Fibroblast of lung (primary cell): Measurements from ENCODE around the gene TCHP. TPM values are rescaled to one million over a fixed set of nuclear protein-coding genes. Genes with fewer than 3 reads are reported as not detected.

Source experiments
- DNase-seq, 2 donors: peaks; one replicate each; pipeline versions ENCODE4 v3.0.0 to v3.0.0-alpha.2; 2010; ENCODE audit warnings: low read depth in 2 of 2
- H2AFZ ChIP-seq: 2 replicates; pipeline ENCODE4 v1.5.1; 2012; ENCODE audit warnings: low read length, control low read depth, inconsistent platforms
- H3K27ac ChIP-seq: 2 replicates; pipeline ENCODE4 v1.5.1; 2011; ENCODE audit warnings: low read length, control low read depth; ENCODE audit not compliant: insufficient read depth
- H3K27me3 ChIP-seq: 2 replicates; pipeline ENCODE4 v1.5.1; 2011; ENCODE audit warnings: mild to moderate bottlenecking, low read length; ENCODE audit not compliant: control insufficient read depth, insufficient read depth
- H3K36me3 ChIP-seq: 2 replicates; pipeline ENCODE4 v1.5.1; 2011; ENCODE audit warnings: low read length; ENCODE audit not compliant: control insufficient read depth, insufficient read depth
- H3K4me1 ChIP-seq: 2 replicates; pipeline ENCODE4 v1.5.1; 2011; ENCODE audit warnings: low read length; ENCODE audit not compliant: control insufficient read depth, insufficient read depth; ENCODE audit errors: extremely low read depth
- H3K4me2 ChIP-seq: 2 replicates; pipeline ENCODE4 v1.5.1; 2011; ENCODE audit warnings: low read length, control low read depth; ENCODE audit not compliant: insufficient read depth; ENCODE audit errors: extremely low read depth
- H3K4me3 ChIP-seq, 4 experiments: fragments of 200-600 bp in 1 of 4; sonication (generic) in 1 of 4; replicated peaks in 1 of 4; 2 replicates each; pipeline ENCODE4 v1.5.1; 2011 to 2016; ENCODE audit warnings: low read length in 4 of 4, low read depth in 3 of 4, mild to moderate bottlenecking in 3 of 4, control low read depth in 2 of 4, inconsistent platforms in 1 of 4, mixed read lengths in 1 of 4; ENCODE audit not compliant: insufficient read depth in 1 of 4; ENCODE audit errors: control extremely low read depth in 1 of 4
- H3K79me2 ChIP-seq: 2 replicates; pipeline ENCODE4 v1.5.1; 2012; ENCODE audit warnings: mild to moderate bottlenecking, low read length, inconsistent platforms; ENCODE audit not compliant: control insufficient read depth, insufficient read depth
- H3K9ac ChIP-seq: 2 replicates; pipeline ENCODE4 v1.5.1; 2011; ENCODE audit warnings: mild to moderate bottlenecking, low read length, control low read depth; ENCODE audit not compliant: insufficient read depth
- H3K9me3 ChIP-seq: 2 replicates; pipeline ENCODE4 v1.5.1; 2012; ENCODE audit warnings: low read depth, low read length; ENCODE audit not compliant: control insufficient read depth, insufficient read depth
- H4K20me1 ChIP-seq: 2 replicates; pipeline ENCODE4 v1.5.1; 2011; ENCODE audit warnings: low read length; ENCODE audit not compliant: control insufficient read depth, insufficient read depth; ENCODE audit errors: extremely low read depth
- EZH2 ChIP-seq: IDR thresholded peaks from 2 replicates; pipeline ENCODE4 v1.5.1; 2012; ENCODE audit warnings: low read length, control low read depth, mild to moderate bottlenecking; ENCODE audit errors: missing control alignments
- polyA plus RNA-seq, 2 donors: library from polyadenylated mRNA; depleted of rRNA in 1 of 2; stranded (reverse) in 1 of 2; unstranded in 1 of 2; fragments of >200 nt; gene quantifications; 2 replicates each; pipeline ENCODE4 v1.2.1, GENCODE V29; 2011 to 2012; ENCODE audit warnings: missing spikeins in 1 of 2
- total RNA-seq: library from RNA; depleted of rRNA; stranded (reverse); fragments of >200 nt; gene quantifications from 2 replicates; pipeline ENCODE4 v1.2.1, GENCODE V29; 2014
- TF ChIP-seq, protein P1 (sequence below), 2 donors: IDR thresholded peaks in 1 of 2; conservative IDR thresholded peaks in 1 of 2; 1 replicate in 1 of 2; 2 replicates in 1 of 2; pipeline ENCODE4 v1.5.1; 2011 to 2012; ENCODE audit warnings: low read length in 2 of 2, control low read depth in 1 of 2, inconsistent platforms in 1 of 2, low read depth in 1 of 2, mild to moderate bottlenecking in 1 of 2

The TCHP gene
- total and polyA plus RNA-seq, 2 donors (not counting 1 experiment from before 2014, with no cell fraction given) = 9.4 to 10.3 TPM

- H3K9ac ChIP-seq = no peak overlapping the region
Measured at GRCh38 chr12:109857715-109858114, 42.4 kb upstream of the TCHP start.

GRCh38 chr12:109858764-109859163 is 41.3 kb upstream of the TCHP start:
- no peak for TF ChIP-seq EZH2
- TF ChIP-seq, protein P1, sequence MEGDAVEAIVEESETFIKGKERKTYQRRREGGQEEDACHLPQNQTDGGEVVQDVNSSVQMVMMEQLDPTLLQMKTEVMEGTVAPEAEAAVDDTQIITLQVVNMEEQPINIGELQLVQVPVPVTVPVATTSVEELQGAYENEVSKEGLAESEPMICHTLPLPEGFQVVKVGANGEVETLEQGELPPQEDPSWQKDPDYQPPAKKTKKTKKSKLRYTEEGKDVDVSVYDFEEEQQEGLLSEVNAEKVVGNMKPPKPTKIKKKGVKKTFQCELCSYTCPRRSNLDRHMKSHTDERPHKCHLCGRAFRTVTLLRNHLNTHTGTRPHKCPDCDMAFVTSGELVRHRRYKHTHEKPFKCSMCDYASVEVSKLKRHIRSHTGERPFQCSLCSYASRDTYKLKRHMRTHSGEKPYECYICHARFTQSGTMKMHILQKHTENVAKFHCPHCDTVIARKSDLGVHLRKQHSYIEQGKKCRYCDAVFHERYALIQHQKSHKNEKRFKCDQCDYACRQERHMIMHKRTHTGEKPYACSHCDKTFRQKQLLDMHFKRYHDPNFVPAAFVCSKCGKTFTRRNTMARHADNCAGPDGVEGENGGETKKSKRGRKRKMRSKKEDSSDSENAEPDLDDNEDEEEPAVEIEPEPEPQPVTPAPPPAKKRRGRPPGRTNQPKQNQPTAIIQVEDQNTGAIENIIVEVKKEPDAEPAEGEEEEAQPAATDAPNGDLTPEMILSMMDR (conservative IDR thresholded peaks at IDR 0.05 in 1 of 2, IDR thresholded peaks at IDR 0.05 in 1 of 2; ENCODE audit: low read depth in 1 of 2, low read length in 2 of 2) = no peak
- no peaks in the 10 kb centered on the region for H3K4me1 ChIP-seq
- H3K9me3 ChIP-seq = no peaks in the 10 kb centered on the region
- no peaks in the 10 kb centered on the region for H4K20me1 ChIP-seq
- peaks cover 11% of the 10 kb centered on the region for H3K36me3 ChIP-seq
- no peak overlapping the region for H3K4me3 ChIP-seq
- no peaks in the 10 kb centered on the region for H3K79me2 ChIP-seq
- H3K4me2 ChIP-seq = no peak overlapping the region
- no peak overlapping the region for H2AFZ ChIP-seq
- H3K27me3 ChIP-seq = no peaks in the 10 kb centered on the region
- no peak overlapping the region for H3K27ac ChIP-seq
- H3K9ac ChIP-seq = no peak overlapping the region
- no peak for DNase-seq

More at GRCh38 chr12:109857715-109858114, 42.4 kb upstream of the TCHP start:
- Histone ChIP-seq H3K4me2 (no peak overlapping the region), H2AFZ (no peak overlapping the region), H4K20me1 (no peaks in the 10 kb centered on the region), H3K4me1 (no peaks in the 10 kb centered on the region), H3K9me3 (no peaks in the 10 kb centered on the region), H3K4me3 (no peak overlapping the region), H3K27me3 (no peaks in the 10 kb centered on the region), H3K36me3 (peaks cover 11% of the 10 kb centered on the region), H3K79me2 (no peaks in the 10 kb centered on the region), H3K27ac (no peak overlapping the region)
- DNase-seq = no peak
- TF ChIP-seq EZH2 = no peak
- TF ChIP-seq, protein P1 (conservative IDR thresholded peaks at IDR 0.05 in 1 of 2, IDR thresholded peaks at IDR 0.05 in 1 of 2; ENCODE audit: low read depth in 1 of 2, low read length in 2 of 2) = no peak

- Histone ChIP-seq H3K79me2 (no peaks in the 10 kb centered on the region), H3K9me3 (no peaks in the 10 kb centered on the region), H3K27ac (no peak overlapping the region), H3K36me3 (peaks cover 5% of the 10 kb centered on the region), H3K4me3 (no peak overlapping the region), H3K4me2 (no peak overlapping the region), H4K20me1 (no peaks in the 10 kb centered on the region), H2AFZ (no peak overlapping the region), H3K9ac (no peak overlapping the region), H3K4me1 (peaks cover 4% of the 10 kb centered on the region), H3K27me3 (no peaks in the 10 kb centered on the region)
- DNase-seq = no peak
- TF ChIP-seq, protein P1 (conservative IDR thresholded peaks at IDR 0.05 in 1 of 2, IDR thresholded peaks at IDR 0.05 in 1 of 2; ENCODE audit: low read depth in 1 of 2, low read length in 2 of 2) = no peak
- TF ChIP-seq EZH2 = no peak
Measured at GRCh38 chr12:109860977-109861376, 39.1 kb upstream of the TCHP start.
